Suprapubic skin (tissue), 4 donors: ENCODE results near the gene GRIP2.

ENCODE experiments used
- POLR2A ChIP-seq, 2 donors: fragments of 450-650 bp; IDR thresholded peaks; one replicate each; pipeline ENCODE4 v1.6.1; 2017; ENCODE audit warnings: antibody characterized with exemption in 2 of 2, mild to moderate bottlenecking in 2 of 2, moderate library complexity in 2 of 2
- POLR2AphosphoS5 ChIP-seq, 3 donors: sonication (generic); formaldehyde crosslinking; IDR thresholded peaks; one replicate each; pipeline ENCODE4 v1.6.1; 2017; ENCODE audit warnings: antibody characterized with exemption in 3 of 3
- TF ChIP-seq, protein P1 (sequence below), 2 donors: fragments of 200-600 bp in 1 of 2; fragments of 450-650 bp in 1 of 2; sonication (generic) in 1 of 2; IDR thresholded peaks; one replicate each; pipeline ENCODE4 v1.5.1; 2016 to 2019; ENCODE audit warnings: antibody characterized with exemption in 2 of 2, mild to moderate bottlenecking in 1 of 2, moderate library complexity in 1 of 2

DNA sequence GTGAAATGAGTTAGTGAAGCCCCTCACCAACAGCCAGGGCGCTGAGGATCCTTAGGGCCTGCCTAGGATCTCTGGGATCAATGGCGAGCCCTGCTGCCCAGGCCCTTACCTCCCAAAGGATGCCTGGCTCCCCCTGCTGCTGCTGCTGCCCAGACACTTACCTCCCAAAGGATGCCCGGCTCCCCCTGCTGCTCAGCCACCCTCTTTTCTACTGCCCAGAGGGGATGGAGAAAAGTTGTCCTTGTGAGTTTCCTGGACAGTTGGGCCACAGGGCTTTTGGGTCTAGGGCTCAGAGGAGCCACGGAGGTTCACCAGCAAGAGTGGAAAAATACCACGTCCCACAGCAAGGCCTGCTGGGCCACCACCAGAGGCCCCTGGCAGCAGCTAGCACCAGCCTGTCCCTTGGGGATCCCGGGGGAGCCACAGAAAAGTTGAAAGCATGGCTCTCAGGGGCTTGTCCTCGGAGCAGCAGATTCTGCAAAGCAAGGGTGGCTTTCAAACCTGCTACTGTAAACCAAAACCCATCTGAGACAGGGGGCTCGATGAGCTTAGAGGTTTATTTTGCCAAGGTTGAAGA, 78.3 kb downstream of the GRIP2 start:
- TF ChIP-seq, protein P1, sequence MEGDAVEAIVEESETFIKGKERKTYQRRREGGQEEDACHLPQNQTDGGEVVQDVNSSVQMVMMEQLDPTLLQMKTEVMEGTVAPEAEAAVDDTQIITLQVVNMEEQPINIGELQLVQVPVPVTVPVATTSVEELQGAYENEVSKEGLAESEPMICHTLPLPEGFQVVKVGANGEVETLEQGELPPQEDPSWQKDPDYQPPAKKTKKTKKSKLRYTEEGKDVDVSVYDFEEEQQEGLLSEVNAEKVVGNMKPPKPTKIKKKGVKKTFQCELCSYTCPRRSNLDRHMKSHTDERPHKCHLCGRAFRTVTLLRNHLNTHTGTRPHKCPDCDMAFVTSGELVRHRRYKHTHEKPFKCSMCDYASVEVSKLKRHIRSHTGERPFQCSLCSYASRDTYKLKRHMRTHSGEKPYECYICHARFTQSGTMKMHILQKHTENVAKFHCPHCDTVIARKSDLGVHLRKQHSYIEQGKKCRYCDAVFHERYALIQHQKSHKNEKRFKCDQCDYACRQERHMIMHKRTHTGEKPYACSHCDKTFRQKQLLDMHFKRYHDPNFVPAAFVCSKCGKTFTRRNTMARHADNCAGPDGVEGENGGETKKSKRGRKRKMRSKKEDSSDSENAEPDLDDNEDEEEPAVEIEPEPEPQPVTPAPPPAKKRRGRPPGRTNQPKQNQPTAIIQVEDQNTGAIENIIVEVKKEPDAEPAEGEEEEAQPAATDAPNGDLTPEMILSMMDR (IDR thresholded peaks at IDR 0.05), result peak in 1 of 2 donors; percentile 33
- TF ChIP-seq POLR2A (IDR thresholded peaks at IDR 0.05) (no peak), POLR2AphosphoS5 (IDR thresholded peaks at IDR 0.05) (no peak)
